ENCODE measurements around the gene SYDE2. TPM values are rescaled to one million over a fixed set of nuclear protein-coding genes. Genes with fewer than 3 reads are reported as not detected.

Gene SYDE2
- total and polyA plus RNA-seq, 2 donors (not counting 1 experiment from before 2014, with no cell fraction given), result 0.25 to 0.89 TPM

- Mint-ChIP-seq H3K4me1 (peaks cover 2% of the 10 kb centered on the region), H3K4me3 (no peak overlapping the region), H3K9me3 (ENCODE audit: insufficient read depth) (no peaks in the 10 kb centered on the region), H3K27me3 (no peaks in the 10 kb centered on the region), H3K27ac (no peak overlapping the region)
- Histone ChIP-seq H3K4me2 (replicated peaks; ENCODE audit: low read depth, low read length, poor library complexity, severe bottlenecking) (no peak overlapping the region), H3K9me3 (ENCODE audit: control extremely low read depth in 1 of 3, control insufficient read depth in 2 of 3, insufficient read depth in 1 of 3, low read length in 2 of 3) (peaks cover 0 to 1% (median 0%) of the 10 kb centered on the region in 3 donors), H2AFZ (ENCODE audit: insufficient read depth, low read depth, low read length, poor library complexity, severe bottlenecking) (no peak overlapping the region), H3K79me2 (ENCODE audit: control insufficient read depth, insufficient read depth, low read length) (no peaks in the 10 kb centered on the region), H3K4me3 (ENCODE audit: control extremely low read depth in 1 of 5, extremely low read depth in 1 of 5, insufficient read depth in 1 of 5, low read depth in 2 of 5, low read length in 4 of 5) (no peak overlapping the region), H3K36me3 (replicated peaks in 1 of 2; ENCODE audit: control extremely low read depth in 1 of 2, control insufficient read depth in 1 of 2, extremely low read depth in 1 of 2, insufficient read depth in 2 of 2, low read length in 1 of 2) (no peaks in the 10 kb centered on the region), H4K20me1 (ENCODE audit: control insufficient read depth, insufficient read depth, low read length, poor library complexity, severe bottlenecking) (no peaks in the 10 kb centered on the region), H3K27ac (ENCODE audit: low read length in 2 of 2) (no peak overlapping the region), H3K9ac (ENCODE audit: low read length) (no peak overlapping the region), H3K4me1 (ENCODE audit: control insufficient read depth in 2 of 2, insufficient read depth in 2 of 2, low read length in 2 of 2) (no peaks in the 10 kb centered on the region), H3K27me3 (replicated peaks in 1 of 4; ENCODE audit: control extremely low read depth in 1 of 4, control insufficient read depth in 3 of 4, insufficient read depth in 4 of 4, low read length in 3 of 4) (no peaks in the 10 kb centered on the region)
- TF ChIP-seq EZH2 (IDR thresholded peaks at IDR 0.05; ENCODE audit: borderline replicate concordance, insufficient read depth, low read depth, low read length, poor library complexity, severe bottlenecking) (no peak), CTCF (IDR thresholded peaks at IDR 0.05) (no peak)
- ChIA-PET CTCF (interaction anchor here (1.3 kb wide), 1 partner anchor 236 kb away, joined by 4 read pairs; no protein-coding TSS in a partner anchor), POLR2A (no interaction called here)
- ATAC-seq (ENCODE audit: low read depth) (no peak), DNase-seq (no peak)
- intact Hi-C loops (cut with micrococcal nuclease), result no loop called here
- 100% methylated on average over 1 of the region's 2 CpGs for WGBS (ENCODE audit: insufficient coverage)
Observed at GRCh38 chr1:85180869-85181268, 19.9 kb downstream of the SYDE2 start.

- H3K9me3 ChIP-seq (ENCODE audit: control extremely low read depth in 1 of 3, control insufficient read depth in 2 of 3, insufficient read depth in 1 of 3, low read length in 2 of 3), result peaks cover 0 to 1% (median 0%) of the 10 kb centered on the region in 3 donors
- no peak overlapping the region for H3K27ac ChIP-seq (ENCODE audit: low read length in 2 of 2)
- H3K27me3 Mint-ChIP-seq, result no peaks in the 10 kb centered on the region
- H3K4me2 ChIP-seq (replicated peaks; ENCODE audit: low read depth, low read length, poor library complexity, severe bottlenecking), result no peak overlapping the region
- no peak overlapping the region for H3K4me3 Mint-ChIP-seq
- H4K20me1 ChIP-seq (ENCODE audit: control insufficient read depth, insufficient read depth, low read length, poor library complexity, severe bottlenecking), result no peaks in the 10 kb centered on the region
- no peak for DNase-seq
- POLR2A ChIA-PET, result no interaction called here
- no peak overlapping the region for H3K27ac Mint-ChIP-seq
- WGBS (ENCODE audit: insufficient coverage), result no CpG with 5 or more reads among the region's 2 CpGs
- H3K4me3 ChIP-seq (ENCODE audit: control extremely low read depth in 1 of 5, extremely low read depth in 1 of 5, insufficient read depth in 1 of 5, low read depth in 2 of 5, low read length in 4 of 5), result no peak overlapping the region
- H3K9me3 Mint-ChIP-seq (ENCODE audit: insufficient read depth), result no peaks in the 10 kb centered on the region
- no peak overlapping the region for H3K9ac ChIP-seq (ENCODE audit: low read length)
- intact Hi-C loops (cut with micrococcal nuclease), result no loop called here
- no peak for TF ChIP-seq CTCF (IDR thresholded peaks at IDR 0.05)
- no peak for TF ChIP-seq EZH2 (IDR thresholded peaks at IDR 0.05; ENCODE audit: borderline replicate concordance, insufficient read depth, low read depth, low read length, poor library complexity, severe bottlenecking)
- H3K4me1 Mint-ChIP-seq, result peaks cover 2% of the 10 kb centered on the region
- no peak overlapping the region for H2AFZ ChIP-seq (ENCODE audit: insufficient read depth, low read depth, low read length, poor library complexity, severe bottlenecking)
- no peaks in the 10 kb centered on the region for H3K79me2 ChIP-seq (ENCODE audit: control insufficient read depth, insufficient read depth, low read length)
- H3K27me3 ChIP-seq (replicated peaks in 1 of 4; ENCODE audit: control extremely low read depth in 1 of 4, control insufficient read depth in 3 of 4, insufficient read depth in 4 of 4, low read length in 3 of 4), result no peaks in the 10 kb centered on the region
- ATAC-seq (ENCODE audit: low read depth), result no peak
- no peaks in the 10 kb centered on the region for H3K36me3 ChIP-seq (replicated peaks in 1 of 2; ENCODE audit: control extremely low read depth in 1 of 2, control insufficient read depth in 1 of 2, extremely low read depth in 1 of 2, insufficient read depth in 2 of 2, low read length in 1 of 2)
- H3K4me1 ChIP-seq (ENCODE audit: control insufficient read depth in 2 of 2, insufficient read depth in 2 of 2, low read length in 2 of 2), result no peaks in the 10 kb centered on the region
- CTCF ChIA-PET, result no interaction called here
Observed at GRCh38 chr1:85179522-85179921, 21.3 kb downstream of the SYDE2 start.

All from B cell (primary cell).